ENCODE data around the gene AGAP2. TPM values are rescaled to one million over a fixed set of nuclear protein-coding genes. Genes with fewer than 3 reads are reported as not detected.

The AGAP2 gene
- total and polyA plus RNA-seq, 2 of the 13 experiments (the other 11 are each of a cell fraction or from before 2014, with no cell fraction given): 0.38 to 0.45 TPM

DNA sequence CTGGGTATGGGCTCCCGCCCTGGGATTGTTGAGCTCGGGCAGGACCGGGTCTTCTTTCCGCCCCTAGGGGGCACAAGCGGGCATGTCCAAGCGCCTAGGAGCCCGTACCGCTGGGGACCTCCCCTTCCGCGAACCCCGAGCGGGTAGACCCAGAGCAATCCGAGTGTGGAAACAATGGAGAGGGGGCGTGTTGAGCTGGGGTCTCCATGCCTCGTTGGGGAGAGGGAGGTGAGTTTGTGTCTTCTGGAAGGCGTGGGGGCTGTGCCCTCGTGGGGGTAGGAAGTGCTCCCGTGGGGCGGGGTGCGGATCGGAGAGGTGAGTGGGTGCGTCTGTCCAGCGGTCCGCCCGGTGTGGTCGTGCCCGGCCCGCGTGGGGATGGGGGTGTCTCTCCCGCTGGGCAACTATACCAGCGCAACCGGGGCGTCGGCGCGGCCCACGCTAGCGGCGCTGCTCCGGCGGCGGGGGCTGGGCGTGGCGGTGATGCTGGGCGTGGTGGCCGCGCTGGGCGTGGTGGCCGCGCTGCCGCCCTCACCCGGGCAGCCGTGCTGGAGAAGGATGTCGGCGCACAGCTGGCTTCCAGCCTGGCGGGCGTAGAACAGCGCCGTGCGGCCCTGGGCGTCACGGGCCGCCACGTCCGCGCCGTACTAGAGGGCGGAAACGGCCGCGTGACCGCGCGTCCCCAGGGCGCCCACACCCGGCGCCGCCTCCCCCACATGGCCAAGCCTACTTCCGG is 12.2 kb downstream of the AGAP2 start (continued):
- TF ChIP-seq NKX3-1 (CRISPR knock-in tag; IDR thresholded peaks at IDR 0.05) (no peak), GLI4 (CRISPR knock-in tag; IDR thresholded peaks at IDR 0.05; ENCODE audit: borderline replicate concordance) (no peak), ZNF350 (CRISPR knock-in tag; IDR thresholded peaks at IDR 0.05; ENCODE audit: borderline replicate concordance, low read depth) (peak; percentile 69; the same call in 1 of the 2 replicates), AKAP8 (CRISPR knock-in tag; IDR thresholded peaks at IDR 0.05) (peak; percentile 38; the same call in 1 of the 2 replicates), ZNF17 (CRISPR knock-in tag; IDR thresholded peaks at IDR 0.05) (no peak), ZBTB3 (CRISPR knock-in tag; IDR thresholded peaks at IDR 0.05; ENCODE audit: borderline replicate concordance, low read depth) (no peak), ZBTB40 (IDR thresholded peaks at IDR 0.05) (no peak), ZBTB40 (CRISPR knock-in tag; IDR thresholded peaks at IDR 0.05) (no peak), ZBTB39 (CRISPR knock-in tag; IDR thresholded peaks at IDR 0.05) (no peak), SMAD1 (CRISPR knock-in tag; IDR thresholded peaks at IDR 0.05; ENCODE audit: borderline replicate concordance, low read depth) (0 out of 2 replicates have a peak, but pooled peaks have one; percentile 25), ZNF563 (CRISPR knock-in tag; IDR thresholded peaks at IDR 0.05) (no peak)
- TF ChIP-seq, protein P1, sequence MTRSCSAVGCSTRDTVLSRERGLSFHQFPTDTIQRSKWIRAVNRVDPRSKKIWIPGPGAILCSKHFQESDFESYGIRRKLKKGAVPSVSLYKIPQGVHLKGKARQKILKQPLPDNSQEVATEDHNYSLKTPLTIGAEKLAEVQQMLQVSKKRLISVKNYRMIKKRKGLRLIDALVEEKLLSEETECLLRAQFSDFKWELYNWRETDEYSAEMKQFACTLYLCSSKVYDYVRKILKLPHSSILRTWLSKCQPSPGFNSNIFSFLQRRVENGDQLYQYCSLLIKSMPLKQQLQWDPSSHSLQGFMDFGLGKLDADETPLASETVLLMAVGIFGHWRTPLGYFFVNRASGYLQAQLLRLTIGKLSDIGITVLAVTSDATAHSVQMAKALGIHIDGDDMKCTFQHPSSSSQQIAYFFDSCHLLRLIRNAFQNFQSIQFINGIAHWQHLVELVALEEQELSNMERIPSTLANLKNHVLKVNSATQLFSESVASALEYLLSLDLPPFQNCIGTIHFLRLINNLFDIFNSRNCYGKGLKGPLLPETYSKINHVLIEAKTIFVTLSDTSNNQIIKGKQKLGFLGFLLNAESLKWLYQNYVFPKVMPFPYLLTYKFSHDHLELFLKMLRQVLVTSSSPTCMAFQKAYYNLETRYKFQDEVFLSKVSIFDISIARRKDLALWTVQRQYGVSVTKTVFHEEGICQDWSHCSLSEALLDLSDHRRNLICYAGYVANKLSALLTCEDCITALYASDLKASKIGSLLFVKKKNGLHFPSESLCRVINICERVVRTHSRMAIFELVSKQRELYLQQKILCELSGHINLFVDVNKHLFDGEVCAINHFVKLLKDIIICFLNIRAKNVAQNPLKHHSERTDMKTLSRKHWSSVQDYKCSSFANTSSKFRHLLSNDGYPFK (CRISPR knock-in tag; IDR thresholded peaks at IDR 0.05; ENCODE audit: borderline replicate concordance): peak; percentile 23; the same call in 1 of the 2 replicates
